Ovary (tissue), 9 donors: Measurements from ENCODE around the gene PRICKLE1. TPM values are rescaled to one million over a fixed set of nuclear protein-coding genes. Genes with fewer than 3 reads are reported as not detected.

Source experiments
- DNase-seq, 5 donors: peaks; one replicate each; pipeline ENCODE4 v3.0.0-alpha.2; 2019 to 2020
- H3K27ac ChIP-seq, 2 donors: fragments of 200-600 bp; one replicate each; pipeline versions ENCODE4 v1.5.1 to v1.8.0; 2019 to 2022
- H3K27me3 ChIP-seq: fragments of 200-600 bp; one replicate; pipeline ENCODE4 v1.8.0; 2022
- H3K36me3 ChIP-seq: fragments of 200-600 bp; sonication (generic); one replicate; pipeline ENCODE4 v1.5.1; 2019
- H3K4me1 ChIP-seq: one replicate; pipeline ENCODE4 v1.8.1; 2013; ENCODE audit warnings: mild to moderate bottlenecking, moderate library complexity; ENCODE audit not compliant: insufficient read depth
- H3K4me3 ChIP-seq: fragments of 200-600 bp; sonication (generic); one replicate; pipeline ENCODE4 v1.5.1; 2017
- H3K9me3 ChIP-seq, 2 donors: fragments of 200-600 bp in 1 of 2; sonication (generic) in 1 of 2; one replicate each; pipeline versions ENCODE4 v1.5.1 to v1.8.1; 2013 to 2019; ENCODE audit warnings: mild to moderate bottlenecking in 1 of 2, moderate library complexity in 1 of 2
- EP300 ChIP-seq: sonication (generic); formaldehyde crosslinking; IDR thresholded peaks from one replicate; pipeline ENCODE4 v1.6.1; 2017; ENCODE audit warnings: antibody characterized with exemption
- POLR2A ChIP-seq: fragments of 450-650 bp; IDR thresholded peaks from one replicate; pipeline ENCODE4 v1.6.1; 2017; ENCODE audit warnings: antibody characterized with exemption, mild to moderate bottlenecking, moderate library complexity
- WGBS, 3 donors: extraction: QIAGEN DNeasy Blood & Tissue Kit in 1 of 3; methylation state at CpG; one replicate each; pipeline versions ENCODE4 v1.1.5 to v1.1.7; 2013 to 2017; 5-methylcytosine and 5-hydroxymethylcytosine counted together
- intact Hi-C, 4 donors: fragments of 100-400 bp; cut with DNase I; formaldehyde crosslinking; loops; one replicate each; pipeline versions ENCODE4 v1.11.0 to v1.15.1; 2022 to 2023
- polyA plus RNA-seq, 2 donors: library from polyadenylated mRNA; stranded (reverse); fragments of 200-250 nt in 1 of 2; fragments of 350-450 nt in 1 of 2; fragmentation: Illumina TruSeq in 1 of 2; extraction: RNeasy Lipid Tissue Mini Kit (QIAGEN cat#74804) in 1 of 2; gene quantifications; one replicate each; pipeline ENCODE4 v1.2.3, GENCODE V29; 2013 to 2014
- total RNA-seq, 7 donors: library from RNA; depleted of rRNA in 2 of 7; stranded (reverse); fragments of >200 nt in 2 of 7; fragmentation: NEBNext Ultra II Directional in 3 of 7; extraction: Animal tissue kit (Norgen Biotek cat#: 25700) in 3 of 7; gene quantifications; one replicate each; pipeline versions ENCODE4 v1.1.0 to v1.2.4, GENCODE V29; 2016 to 2023
- TF ChIP-seq, protein P1 (sequence below), 3 donors: fragments of 450-650 bp in 2 of 3; fragments of 200-600 bp in 1 of 3; IDR thresholded peaks; one replicate each; pipeline versions ENCODE4 v1.5.1 to v1.8.0; 2016 to 2022; ENCODE audit warnings: antibody characterized with exemption in 3 of 3, mild to moderate bottlenecking in 1 of 3
- donor health status: DM: no; HTN: no; CAD: no; lungs with moderate emphysema.
- donor health status: DM: no; HTN: no; CAD: no.
- donor health status: Bipolar disorder and iron deficiency.
- donor health status: DM: yes; HTN: yes; CAD: no.
- donor health status: DM: no; HTN: no; CAD: no.
- donor health status: DM: yes; HTN: yes; CAD: no.

The PRICKLE1 gene
- total and polyA plus RNA-seq, 9 donors = 12.5 to 35.2 (median 22.5) TPM

DNA sequence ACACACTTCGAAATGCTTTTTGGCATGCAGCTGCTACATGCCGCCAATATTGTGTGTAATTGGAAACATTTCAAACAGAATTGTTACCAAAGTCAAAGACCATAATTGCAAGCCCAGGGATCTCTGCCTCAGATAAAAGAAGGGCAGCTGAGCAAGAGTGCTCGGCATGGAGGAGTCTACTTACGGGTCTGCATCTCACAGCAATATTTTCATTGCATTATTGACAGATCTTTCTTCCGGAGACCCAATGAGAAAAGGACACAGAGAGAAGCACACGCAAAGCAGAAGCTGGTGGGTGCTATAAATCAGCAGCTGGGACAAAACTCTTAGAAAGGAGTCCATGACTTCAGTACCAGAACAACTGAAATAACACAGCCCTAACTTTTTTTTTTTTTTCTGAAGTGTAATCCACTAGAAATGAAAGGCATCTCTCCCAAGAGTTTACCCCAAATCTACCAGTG, 4.9 kb downstream of the PRICKLE1 start:
- Histone ChIP-seq H3K27ac (no peak overlapping the region), H3K4me3 (no peak overlapping the region), H3K27me3 (no peaks in the 10 kb centered on the region), H3K9me3 (no peaks in the 10 kb centered on the region), H3K4me1 (peaks cover 9% of the 10 kb centered on the region), H3K36me3 (no peaks in the 10 kb centered on the region)
- no peak for DNase-seq
- 6 to 9% (median 7%) methylated on average over 6 of the region's 6 CpGs for WGBS, 3 donors
- no peak for TF ChIP-seq EP300
- TF ChIP-seq, protein P1, sequence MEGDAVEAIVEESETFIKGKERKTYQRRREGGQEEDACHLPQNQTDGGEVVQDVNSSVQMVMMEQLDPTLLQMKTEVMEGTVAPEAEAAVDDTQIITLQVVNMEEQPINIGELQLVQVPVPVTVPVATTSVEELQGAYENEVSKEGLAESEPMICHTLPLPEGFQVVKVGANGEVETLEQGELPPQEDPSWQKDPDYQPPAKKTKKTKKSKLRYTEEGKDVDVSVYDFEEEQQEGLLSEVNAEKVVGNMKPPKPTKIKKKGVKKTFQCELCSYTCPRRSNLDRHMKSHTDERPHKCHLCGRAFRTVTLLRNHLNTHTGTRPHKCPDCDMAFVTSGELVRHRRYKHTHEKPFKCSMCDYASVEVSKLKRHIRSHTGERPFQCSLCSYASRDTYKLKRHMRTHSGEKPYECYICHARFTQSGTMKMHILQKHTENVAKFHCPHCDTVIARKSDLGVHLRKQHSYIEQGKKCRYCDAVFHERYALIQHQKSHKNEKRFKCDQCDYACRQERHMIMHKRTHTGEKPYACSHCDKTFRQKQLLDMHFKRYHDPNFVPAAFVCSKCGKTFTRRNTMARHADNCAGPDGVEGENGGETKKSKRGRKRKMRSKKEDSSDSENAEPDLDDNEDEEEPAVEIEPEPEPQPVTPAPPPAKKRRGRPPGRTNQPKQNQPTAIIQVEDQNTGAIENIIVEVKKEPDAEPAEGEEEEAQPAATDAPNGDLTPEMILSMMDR (IDR thresholded peaks at IDR 0.05) = no peak
- no peak for TF ChIP-seq POLR2A
- intact Hi-C loops = loop anchor here in 3 of 4 donors (5.0 to 10.0 kb wide), 3 partner anchors 100 to 440 kb away; partner anchors contain the start of gene GXYLT1 (in 1 of the 3)

DNA sequence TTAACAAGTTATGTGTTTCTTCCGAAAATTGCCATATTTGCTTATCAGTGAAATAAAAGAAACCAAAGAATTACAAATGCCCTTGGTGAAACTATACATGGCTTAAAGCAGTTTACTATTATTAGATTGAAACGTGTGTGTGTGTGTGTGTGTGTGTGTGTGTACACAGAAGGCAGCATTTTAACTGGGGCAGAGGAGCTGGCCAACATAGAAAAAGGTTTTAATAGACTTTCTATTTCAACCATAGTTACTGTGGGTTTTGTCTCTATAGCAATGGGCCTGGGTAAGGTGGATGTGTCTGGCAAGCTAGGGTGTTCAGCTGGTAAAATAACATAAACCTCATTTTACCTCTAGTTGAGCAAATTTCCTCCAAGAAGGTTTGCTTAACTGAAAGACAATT, 6.5 kb downstream of the PRICKLE1 start:
- Histone ChIP-seq H3K36me3 (no peaks in the 10 kb centered on the region), H3K27ac (no peak overlapping the region), H3K4me1 (peaks cover 9% of the 10 kb centered on the region), H3K4me3 (no peak overlapping the region), H3K27me3 (no peaks in the 10 kb centered on the region), H3K9me3 (no peaks in the 10 kb centered on the region)
- 28 to 36% (median 34%) methylated on average over 2 of the region's 2 CpGs for WGBS, 3 donors
- intact Hi-C loops = loop anchor here in 3 of 4 donors (5.0 to 10.0 kb wide), 3 partner anchors 98 to 438 kb away; partner anchors contain the start of gene GXYLT1 (in 1 of the 3)
- TF ChIP-seq, protein P1 (IDR thresholded peaks at IDR 0.05) = no peak
- no peak for TF ChIP-seq EP300
- TF ChIP-seq POLR2A = no peak
- DNase-seq = no peak

DNA sequence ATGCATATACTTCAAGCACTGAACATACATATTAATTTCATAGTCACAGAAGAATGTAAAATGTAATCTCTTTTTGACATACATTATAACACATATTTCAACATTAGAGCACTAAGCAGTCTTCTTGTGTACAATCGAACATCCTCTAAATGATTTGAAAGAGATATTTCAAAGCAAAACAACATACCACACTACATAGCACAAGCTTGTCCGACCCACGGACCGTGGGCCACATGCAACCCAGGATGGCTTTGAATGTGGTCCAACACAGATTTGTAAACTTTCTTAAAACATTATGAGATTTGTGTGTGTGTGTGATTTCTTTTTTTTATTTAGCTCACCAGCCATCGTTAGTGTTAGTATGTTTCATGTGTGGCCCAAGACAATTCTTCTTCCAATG, 7.0 kb downstream of the PRICKLE1 start:
- no peaks in the 10 kb centered on the region for H3K36me3 ChIP-seq
- no peak for DNase-seq
- H3K4me3 ChIP-seq = no peak overlapping the region
- H3K9me3 ChIP-seq = no peaks in the 10 kb centered on the region
- TF ChIP-seq EP300 (no peak), POLR2A (no peak)
- TF ChIP-seq, protein P1 (IDR thresholded peaks at IDR 0.05) = no peak
- WGBS, 3 donors = 16 to 27% (median 23%) methylated on average over 5 of the region's 5 CpGs
- intact Hi-C loops = loop anchor here in 3 of 4 donors (5.0 to 10.0 kb wide), 3 partner anchors 98 to 438 kb away; partner anchors contain the start of gene GXYLT1 (in 1 of the 3)
- peaks cover 8% of the 10 kb centered on the region for H3K4me1 ChIP-seq
- no peak overlapping the region for H3K27ac ChIP-seq
- H3K27me3 ChIP-seq = no peaks in the 10 kb centered on the region

DNA sequence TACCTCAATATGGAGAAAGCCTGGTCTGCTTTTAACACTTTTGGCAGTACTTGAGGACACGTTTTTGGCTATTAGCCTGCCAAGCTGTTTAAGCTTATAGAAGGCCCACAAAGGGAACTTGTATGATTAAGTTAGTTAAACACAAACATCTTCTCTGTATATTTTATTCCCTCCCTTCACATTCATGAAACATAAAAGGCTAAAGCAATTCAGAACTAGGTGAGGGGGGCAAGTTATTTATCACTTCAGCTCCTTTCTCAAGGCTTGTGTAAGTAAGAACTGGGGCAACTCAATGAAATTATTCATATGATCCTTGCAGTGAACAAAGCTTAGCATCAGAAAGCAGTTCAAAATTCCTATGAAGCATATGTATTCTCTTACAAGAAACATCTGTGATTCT, 7.5 kb downstream of the PRICKLE1 start:
- no peak overlapping the region for H3K4me3 ChIP-seq
- no peaks in the 10 kb centered on the region for H3K36me3 ChIP-seq
- H3K4me1 ChIP-seq = peaks cover 7% of the 10 kb centered on the region
- no peak overlapping the region for H3K27ac ChIP-seq
- no peaks in the 10 kb centered on the region for H3K9me3 ChIP-seq
- no peaks in the 10 kb centered on the region for H3K27me3 ChIP-seq
- WGBS, 3 donors = 7 to 16% (median 14%) methylated on average over 1 of the region's 1 CpG
- intact Hi-C loops = loop anchor here in 3 of 4 donors (5.0 to 10.0 kb wide), 3 partner anchors 97 to 437 kb away; partner anchors contain the start of gene GXYLT1 (in 1 of the 3)
- DNase-seq = no peak
- no peak for TF ChIP-seq POLR2A
- TF ChIP-seq, protein P1 (IDR thresholded peaks at IDR 0.05) = no peak
- no peak for TF ChIP-seq EP300
